ENCODE measurements around the gene CRYBB3. TPM values are rescaled to one million over a fixed set of nuclear protein-coding genes. Genes with fewer than 3 reads are reported as not detected.

Gene CRYBB3
- total and polyA plus RNA-seq, 9 of the 15 experiments (the other 6 are each of a cell fraction or from before 2014, with no cell fraction given): not detected

- TF ChIP-seq FOS (IDR thresholded peaks at IDR 0.05; ENCODE audit: extremely low read depth, insufficient read length) (peak; percentile 77), SMC3 (conservative IDR thresholded peaks at IDR 0.05; ENCODE audit: insufficient read depth, low read depth, low read length) (peak; percentile 74), SMAD3 (CRISPR knock-in tag; conservative IDR thresholded peaks at IDR 0.05) (no peak), RAD21 (CRISPR knock-in tag; conservative IDR thresholded peaks at IDR 0.05 in 1 of 2, IDR thresholded peaks at IDR 0.05 in 1 of 2) (peak; percentile 64 to 88), RBM15 (IDR thresholded peaks at IDR 0.05; ENCODE audit: insufficient read depth, low read length) (no peak), RBM25 (IDR thresholded peaks at IDR 0.05; ENCODE audit: low read depth, low read length, severe bottlenecking) (peak; percentile 90)
- TF ChIP-seq, protein P1, sequence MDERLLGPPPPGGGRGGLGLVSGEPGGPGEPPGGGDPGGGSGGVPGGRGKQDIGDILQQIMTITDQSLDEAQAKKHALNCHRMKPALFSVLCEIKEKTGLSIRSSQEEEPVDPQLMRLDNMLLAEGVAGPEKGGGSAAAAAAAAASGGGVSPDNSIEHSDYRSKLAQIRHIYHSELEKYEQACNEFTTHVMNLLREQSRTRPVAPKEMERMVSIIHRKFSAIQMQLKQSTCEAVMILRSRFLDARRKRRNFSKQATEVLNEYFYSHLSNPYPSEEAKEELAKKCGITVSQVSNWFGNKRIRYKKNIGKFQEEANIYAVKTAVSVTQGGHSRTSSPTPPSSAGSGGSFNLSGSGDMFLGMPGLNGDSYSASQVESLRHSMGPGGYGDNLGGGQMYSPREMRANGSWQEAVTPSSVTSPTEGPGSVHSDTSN (CRISPR knock-in tag; IDR thresholded peaks at IDR 0.05; ENCODE audit: low read depth): peak; percentile 92
- TF ChIP-seq, protein P1 (tag; conservative IDR thresholded peaks at IDR 0.05; ENCODE audit: low read depth): peak; percentile 96
Measured at GRCh38 chr22:25235547-25236290, 36.1 kb downstream of the CRYBB3 start (continued).

All from K562 (cell line).